Sigmoid colon (tissue), 7 donors: Measurements from ENCODE around the gene PTCH1. TPM values are rescaled to one million over a fixed set of nuclear protein-coding genes. Genes with fewer than 3 reads are reported as not detected.

ENCODE experiments used
- DNase-seq: peaks from one replicate; pipeline ENCODE4 v3.0.0-alpha.2; 2019
- H3K27ac ChIP-seq, 4 donors: fragments of 200-600 bp; sonication (generic); one replicate each; pipeline ENCODE4 v1.5.1; 2016 to 2019; ENCODE audit warnings: mild to moderate bottlenecking in 1 of 4
- H3K27me3 ChIP-seq, 3 donors: fragments of 200-600 bp; sonication (generic); one replicate each; pipeline ENCODE4 v1.5.1; 2019; ENCODE audit warnings: mild to moderate bottlenecking in 1 of 3
- H3K36me3 ChIP-seq, 4 donors: fragments of 200-600 bp; sonication (generic); one replicate each; pipeline ENCODE4 v1.5.1; 2016 to 2019
- H3K4me1 ChIP-seq, 4 donors: fragments of 200-600 bp; sonication (generic); one replicate each; pipeline ENCODE4 v1.5.1; 2017 to 2019
- H3K4me3 ChIP-seq, 4 donors: fragments of 200-600 bp; sonication (generic); one replicate each; pipeline ENCODE4 v1.5.1; 2017 to 2019; ENCODE audit warnings: mild to moderate bottlenecking in 2 of 4, moderate library complexity in 1 of 4
- H3K9me3 ChIP-seq, 4 donors: fragments of 200-600 bp in 3 of 4; sonication (generic) in 3 of 4; one replicate each; pipeline versions ENCODE4 v1.5.1 to v1.6.1; 2013 to 2019
- EP300 ChIP-seq, 4 donors: sonication (generic); formaldehyde crosslinking; IDR thresholded peaks; one replicate each; pipeline ENCODE4 v1.6.1; 2017; ENCODE audit warnings: antibody characterized with exemption in 4 of 4
- POLR2A ChIP-seq, 2 donors: fragments of 450-650 bp; IDR thresholded peaks; one replicate each; pipeline ENCODE4 v1.6.1; 2016; ENCODE audit warnings: antibody characterized with exemption in 2 of 2, mild to moderate bottlenecking in 2 of 2, moderate library complexity in 2 of 2
- POLR2AphosphoS5 ChIP-seq, 4 donors: sonication (generic); formaldehyde crosslinking; IDR thresholded peaks; one replicate each; pipeline ENCODE4 v1.6.1; 2017; ENCODE audit warnings: antibody characterized with exemption in 4 of 4
- WGBS, 2 donors: extraction: QIAGEN DNeasy Blood & Tissue Kit; methylation state at CpG; one replicate each; pipeline ENCODE4 v1.1.7; 2013; 5-methylcytosine and 5-hydroxymethylcytosine counted together
- intact Hi-C: fragments of 100-400 bp; cut with DNase I; formaldehyde crosslinking; loops from one replicate; pipeline ENCODE4 v1.15.1; 2023
- polyA plus RNA-seq, 3 donors: library from polyadenylated mRNA; stranded (reverse); fragments of 200-250 nt; gene quantifications; one replicate each; pipeline ENCODE4 v1.2.3, GENCODE V29; 2013
- total RNA-seq, 4 donors: library from RNA; depleted of rRNA; stranded (reverse); fragments of >200 nt; gene quantifications; one replicate each; pipeline ENCODE4 v1.1.0, GENCODE V29; 2016
- TF ChIP-seq, protein P1 (sequence below), 4 experiments: fragments of 450-650 bp in 3 of 4; fragments of 200-600 bp in 1 of 4; IDR thresholded peaks; one replicate each; pipeline ENCODE4 v1.5.1; 2016 to 2019; ENCODE audit warnings: antibody characterized with exemption in 4 of 4, mild to moderate bottlenecking in 3 of 4, moderate library complexity in 2 of 4
- donor health status: healthy with polysubstance abuse.
- donor health status: Bipolar disorder and iron deficiency.
- donor health status: healthy.

The PTCH1 gene
- total and polyA plus RNA-seq, 7 donors: 2.3 to 10.7 (median 7.2) TPM

- intact Hi-C loops: loop anchor here (5.0 kb wide), 1 partner anchor 108 kb away; no protein-coding TSS in a partner anchor
- Histone ChIP-seq H3K4me3 (no peak overlapping the region), H3K36me3 (peaks cover 2 to 31% (median 10%) of the 10 kb centered on the region in 4 donors), H3K9me3 (no peaks in the 10 kb centered on the region), H3K4me1 (peaks cover 0 to 32% (median 27%) of the 10 kb centered on the region in 4 donors), H3K27ac (peak overlapping the region in 3 of 4 donors; percentile 67 to 72 (median 71)), H3K27me3 (no peaks in the 10 kb centered on the region)
- 82 to 93% methylated on average over 11 of the region's 11 CpGs for WGBS, 2 donors
- peak; percentile 72 for DNase-seq
- TF ChIP-seq EP300 (IDR thresholded peaks at IDR 0.05) (peak in 3 of 4 donors; percentile 47 to 73 (median 64)), POLR2AphosphoS5 (IDR thresholded peaks at IDR 0.05) (peak; percentile 73 to 88 (median 82)), POLR2A (IDR thresholded peaks at IDR 0.05) (no peak)
- TF ChIP-seq, protein P1, sequence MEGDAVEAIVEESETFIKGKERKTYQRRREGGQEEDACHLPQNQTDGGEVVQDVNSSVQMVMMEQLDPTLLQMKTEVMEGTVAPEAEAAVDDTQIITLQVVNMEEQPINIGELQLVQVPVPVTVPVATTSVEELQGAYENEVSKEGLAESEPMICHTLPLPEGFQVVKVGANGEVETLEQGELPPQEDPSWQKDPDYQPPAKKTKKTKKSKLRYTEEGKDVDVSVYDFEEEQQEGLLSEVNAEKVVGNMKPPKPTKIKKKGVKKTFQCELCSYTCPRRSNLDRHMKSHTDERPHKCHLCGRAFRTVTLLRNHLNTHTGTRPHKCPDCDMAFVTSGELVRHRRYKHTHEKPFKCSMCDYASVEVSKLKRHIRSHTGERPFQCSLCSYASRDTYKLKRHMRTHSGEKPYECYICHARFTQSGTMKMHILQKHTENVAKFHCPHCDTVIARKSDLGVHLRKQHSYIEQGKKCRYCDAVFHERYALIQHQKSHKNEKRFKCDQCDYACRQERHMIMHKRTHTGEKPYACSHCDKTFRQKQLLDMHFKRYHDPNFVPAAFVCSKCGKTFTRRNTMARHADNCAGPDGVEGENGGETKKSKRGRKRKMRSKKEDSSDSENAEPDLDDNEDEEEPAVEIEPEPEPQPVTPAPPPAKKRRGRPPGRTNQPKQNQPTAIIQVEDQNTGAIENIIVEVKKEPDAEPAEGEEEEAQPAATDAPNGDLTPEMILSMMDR (IDR thresholded peaks at IDR 0.05): no peak
Observed at GRCh38 chr9:95450171-95451064, 66.4 kb downstream of the PTCH1 start.

DNA sequence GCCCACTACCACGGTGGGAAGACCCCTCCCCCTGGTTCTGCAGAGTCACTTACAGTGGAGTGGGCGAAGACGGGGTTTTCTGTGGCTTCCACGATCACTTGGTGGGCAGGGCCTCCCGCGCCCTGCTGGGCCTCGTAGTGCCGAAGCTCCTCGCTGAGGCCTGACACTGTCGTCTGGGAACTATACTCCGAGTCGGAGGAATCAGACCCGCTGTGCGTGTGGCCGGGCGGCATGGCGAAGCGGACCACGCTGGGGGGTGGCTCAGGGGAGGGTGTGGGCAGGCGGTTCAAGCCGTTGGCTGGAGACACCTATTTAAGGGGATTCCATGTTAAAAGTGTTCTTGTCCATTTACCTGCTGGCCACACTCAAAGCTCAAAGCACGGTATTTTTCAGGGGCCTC, 67.8 kb downstream of the PTCH1 start:
- intact Hi-C loops: no loop called here
- no peak for DNase-seq
- TF ChIP-seq, protein P1 (IDR thresholded peaks at IDR 0.05): no peak
- TF ChIP-seq POLR2AphosphoS5 (IDR thresholded peaks at IDR 0.05): no peak
- no peak for TF ChIP-seq EP300 (IDR thresholded peaks at IDR 0.05)
- no peak for TF ChIP-seq POLR2A (IDR thresholded peaks at IDR 0.05)
- H3K9me3 ChIP-seq: no peaks in the 10 kb centered on the region
- H3K27me3 ChIP-seq: no peaks in the 10 kb centered on the region
- peaks cover 5 to 38% (median 13%) of the 10 kb centered on the region in 4 donors for H3K36me3 ChIP-seq
- H3K4me3 ChIP-seq: no peak overlapping the region
- 92 to 93% methylated on average over 22 of the region's 22 CpGs for WGBS, 2 donors
- peak overlapping the region in 1 of 4 donors; percentile 71 for H3K27ac ChIP-seq
- peaks cover 0 to 32% (median 27%) of the 10 kb centered on the region in 4 donors for H3K4me1 ChIP-seq

DNA sequence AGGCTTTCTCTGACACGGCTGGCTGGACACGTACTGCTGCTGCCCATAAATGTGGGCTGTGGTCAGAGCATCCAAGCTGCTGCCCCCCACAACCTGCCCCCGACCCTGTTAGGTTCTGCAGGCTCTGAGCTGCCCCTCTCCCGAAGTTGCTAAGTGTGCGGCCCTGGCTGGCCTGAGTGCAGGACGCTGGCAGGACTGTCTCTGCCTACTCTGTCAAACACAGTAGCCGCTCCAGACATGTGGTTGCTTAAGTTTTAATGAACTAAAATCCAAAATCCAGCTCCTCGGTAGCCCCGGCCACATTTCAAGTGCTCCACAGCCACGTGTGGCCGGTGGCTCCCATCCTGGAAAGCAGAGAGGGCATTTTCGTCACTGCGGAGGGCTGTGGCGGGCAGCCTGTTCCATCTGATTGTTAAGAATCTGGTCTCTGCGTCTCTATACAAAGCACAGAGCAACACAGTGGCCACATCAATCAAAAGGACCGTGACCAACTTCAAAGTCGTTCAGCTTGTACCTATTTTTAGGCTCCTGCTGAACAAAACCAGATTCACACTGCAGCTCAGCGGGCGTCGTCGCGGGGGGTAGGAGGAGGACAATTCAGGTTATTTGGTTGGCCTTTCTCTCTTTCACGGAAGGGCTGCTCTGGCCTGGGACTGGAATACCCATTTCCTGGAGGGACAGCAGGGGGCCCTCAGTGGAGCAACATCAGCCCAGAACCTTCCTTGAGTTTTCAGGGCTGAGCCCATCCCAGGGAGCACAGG, 68.9 kb downstream of the PTCH1 start:
- Histone ChIP-seq H3K36me3 (peaks cover 5 to 38% (median 13%) of the 10 kb centered on the region in 4 donors), H3K27ac (peak overlapping the region in 2 of 4 donors; percentile 33 to 71), H3K4me1 (peaks cover 0 to 32% (median 27%) of the 10 kb centered on the region in 4 donors), H3K9me3 (no peaks in the 10 kb centered on the region), H3K4me3 (no peak overlapping the region), H3K27me3 (no peaks in the 10 kb centered on the region)
- 79 to 89% methylated on average over 23 of the region's 23 CpGs for WGBS, 2 donors
- TF ChIP-seq POLR2A (IDR thresholded peaks at IDR 0.05) (no peak), POLR2AphosphoS5 (IDR thresholded peaks at IDR 0.05) (peak in 3 of 4 donors; percentile 48 to 64 (median 52)), EP300 (IDR thresholded peaks at IDR 0.05) (peak in 2 of 4 donors; percentile 35 to 45)
- TF ChIP-seq, protein P1 (IDR thresholded peaks at IDR 0.05): no peak
- intact Hi-C loops: no loop called here
- DNase-seq: no peak

GRCh38 chr9:95446984-95447383, 69.8 kb downstream of the PTCH1 start:
- WGBS, 2 donors: 95% methylated on average over 26 of the region's 26 CpGs
- Histone ChIP-seq H3K36me3 (peaks cover 5 to 38% (median 13%) of the 10 kb centered on the region in 4 donors), H3K9me3 (no peaks in the 10 kb centered on the region), H3K4me3 (no peak overlapping the region), H3K27ac (peak overlapping the region in 1 of 4 donors; percentile 71), H3K4me1 (peaks cover 0 to 32% (median 27%) of the 10 kb centered on the region in 4 donors), H3K27me3 (no peaks in the 10 kb centered on the region)
- TF ChIP-seq POLR2A (IDR thresholded peaks at IDR 0.05): no peak
- TF ChIP-seq, protein P1 (IDR thresholded peaks at IDR 0.05): no peak
- TF ChIP-seq EP300 (IDR thresholded peaks at IDR 0.05): no peak
- TF ChIP-seq POLR2AphosphoS5 (IDR thresholded peaks at IDR 0.05): no peak
- intact Hi-C loops: no loop called here
- DNase-seq: no peak
